Heart right ventricle (tissue), 16 donors: ENCODE results near the gene CPZ. TPM values are rescaled to one million over a fixed set of nuclear protein-coding genes. Genes with fewer than 3 reads are reported as not detected.

Source experiments
- ATAC-seq, 8 donors: fragments of 200-7000 bp; cut with Tn5 transposase; one replicate each; pipeline ENCODE4 v1.9.1; 2020; ENCODE audit warnings: mild to moderate bottlenecking in 8 of 8, moderate library complexity in 8 of 8, moderate number of reproducible peaks in 1 of 8
- DNase-seq, 2 donors: peaks; one replicate each; pipeline ENCODE4 v3.0.0-alpha.2; 2020
- H3K27ac ChIP-seq, 10 donors: fragments of 200-600 bp; sonication (generic) in 2 of 10; one replicate each; pipeline versions ENCODE4 v1.5.0 to v1.8.0; 2020 to 2022; ENCODE audit warnings: mild to moderate bottlenecking in 3 of 10
- H3K27me3 ChIP-seq, 7 donors: fragments of 200-600 bp; one replicate each; pipeline ENCODE4 v1.8.0; 2021 to 2022; ENCODE audit warnings: mild to moderate bottlenecking in 2 of 7
- H3K36me3 ChIP-seq, 9 donors: fragments of 200-600 bp; sonication (generic) in 1 of 9; one replicate each; pipeline versions ENCODE4 v1.5.0 to v1.8.0; 2020 to 2022; ENCODE audit warnings: mild to moderate bottlenecking in 2 of 9
- H3K4me1 ChIP-seq, 9 donors: fragments of 200-600 bp; sonication (generic) in 1 of 9; one replicate each; pipeline versions ENCODE4 v1.5.0 to v1.8.0; 2020 to 2022; ENCODE audit warnings: mild to moderate bottlenecking in 4 of 9
- H3K4me3 ChIP-seq, 10 donors: fragments of 200-600 bp; sonication (generic) in 2 of 10; one replicate each; pipeline versions ENCODE4 v1.5.0 to v1.8.0; 2020 to 2022; ENCODE audit warnings: mild to moderate bottlenecking in 7 of 10, moderate library complexity in 2 of 10
- H3K9me3 ChIP-seq, 11 donors: fragments of 200-600 bp in 10 of 11; sonication (generic) in 2 of 11; one replicate each; pipeline versions ENCODE4 v1.5.0 to v1.8.0; 2013 to 2022; ENCODE audit warnings: mild to moderate bottlenecking in 2 of 11, control low read depth in 1 of 11, moderate library complexity in 1 of 11
- WGBS, 2 donors: extraction: QIAGEN DNeasy Blood & Tissue Kit; methylation state at CpG; one replicate each; pipeline ENCODE4 v1.1.7; 2013; ENCODE audit warnings: inconsistent platforms in 1 of 2; 5-methylcytosine and 5-hydroxymethylcytosine counted together
- intact Hi-C, 10 donors: fragments of 100-400 bp; cut with DNase I; formaldehyde crosslinking; loops; one replicate each; pipeline versions ENCODE4 v1.11.1 to v1.14.2; 2022
- polyA plus RNA-seq, 2 donors: library from polyadenylated mRNA; stranded (reverse); fragments of 200-250 nt; gene quantifications; one replicate each; pipeline ENCODE4 v1.2.3, GENCODE V29; 2013
- total RNA-seq, 10 donors: library from RNA; stranded (reverse); fragmentation: NEBNext Ultra II Directional in 3 of 10; extraction: Animal tissue kit (Norgen Biotek cat#: 25700) in 3 of 10; gene quantifications; one replicate each; pipeline versions ENCODE4 v1.2.1 to v1.2.4, GENCODE V29; 2021 to 2023
- TF ChIP-seq, protein P1 (sequence below), 9 donors: fragments of 200-600 bp; sonication (generic) in 2 of 9; IDR thresholded peaks; one replicate each; pipeline versions ENCODE4 v1.5.0 to v1.8.0; 2021 to 2022; ENCODE audit warnings: antibody characterized with exemption in 9 of 9, mild to moderate bottlenecking in 5 of 9, moderate library complexity in 1 of 9
- donor health status: Arrhythmogenic right ventricular cardiomyopathy.
- donor health status: ischemic (EF 13 %, LVEDD 7.1; RV severe dilation, severe dysfunction).
- donor health status: healthy with polysubstance abuse.
- donor health status: DM: no; HTN: yes; CAD: no.
- donor health status: DM: no; HTN: no; CAD: no.
- donor health status: ischemic (EF 25% LVEDD 6.9; RV normal size, moderate dysfunction).
- donor health status: ischemic (EF 25% LVEDD 5.7; RV mildly dilated, moderate dysfunction).
- donor health status: healthy.
- donor health status: DM: yes; HTN: yes; CAD: no.
- donor health status: Ischemic cardiomyopathy.
- donor health status: ischemic (EF 35%, LVEDD 5.7; RV mildly dilated, moderate dysfunction).
- donor health status: nonischemic (EF 11% LVEDD 7.7; RV severe dilation, severe dysfunction).
- donor health status: DM: yes; HTN: yes; CAD: no.
- donor health status: PGD.
- donor health status: ischemic (EF 29% LVEDD 5.4; RV normal size, mild dysfunction).
- donor health status: nonischemic (EF 23%, LVEDD 6.1; RV moderate dilation, normal function).

CPZ gene
- total and polyA plus RNA-seq, 12 donors: 0.12 to 0.85 (median 0.70) TPM; not detected in 5

DNA sequence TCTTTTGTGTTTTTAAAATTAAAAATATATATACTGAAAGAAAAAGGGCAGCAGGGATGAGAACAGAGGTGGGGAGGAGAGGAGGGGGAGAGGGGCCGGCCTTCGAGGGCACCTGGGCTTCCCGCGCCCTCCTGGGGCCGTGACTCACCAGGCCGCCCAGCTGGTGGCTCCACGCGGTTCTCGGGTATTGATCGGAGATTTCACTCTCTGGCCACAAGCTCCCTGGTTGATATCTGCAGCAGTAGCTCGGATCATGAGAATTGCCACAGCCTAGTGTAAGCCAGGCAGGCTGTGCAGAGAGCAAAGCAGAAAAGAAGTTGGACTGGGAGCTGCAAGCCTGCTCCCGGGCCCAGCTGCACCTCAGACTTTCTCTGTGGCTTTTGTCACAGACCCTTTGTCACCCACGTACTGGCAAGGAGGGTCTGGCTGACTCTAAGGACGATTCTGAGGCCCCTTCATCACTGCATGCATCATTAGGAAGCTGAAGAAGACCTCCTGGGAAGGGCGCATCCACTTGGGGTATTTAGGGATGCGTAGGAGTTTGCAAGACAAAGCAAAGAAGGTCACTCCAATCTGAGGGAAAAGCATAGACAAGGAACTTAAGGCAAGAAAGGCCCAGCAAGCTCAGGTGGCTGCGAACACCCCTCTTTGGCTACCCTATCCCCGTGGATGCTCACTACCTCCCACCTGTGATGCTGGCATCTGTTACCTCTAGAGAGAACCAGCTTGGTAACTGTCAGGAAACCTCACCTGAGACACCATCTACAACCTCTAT, 71.7 kb downstream of the CPZ start:
- Histone ChIP-seq H3K9me3 (peaks cover 0 to 12% (median 0%) of the 10 kb centered on the region in 11 donors), H3K27ac (no peak overlapping the region), H3K36me3 (no peaks in the 10 kb centered on the region), H3K27me3 (peaks cover 0 to 65% (median 37%) of the 10 kb centered on the region in 7 donors), H3K4me1 (no peaks in the 10 kb centered on the region), H3K4me3 (no peak overlapping the region)
- 61 to 68% methylated on average over 18 of the region's 18 CpGs for WGBS, 2 donors
- DNase-seq: no peak
- ATAC-seq: no peak
- TF ChIP-seq, protein P1, sequence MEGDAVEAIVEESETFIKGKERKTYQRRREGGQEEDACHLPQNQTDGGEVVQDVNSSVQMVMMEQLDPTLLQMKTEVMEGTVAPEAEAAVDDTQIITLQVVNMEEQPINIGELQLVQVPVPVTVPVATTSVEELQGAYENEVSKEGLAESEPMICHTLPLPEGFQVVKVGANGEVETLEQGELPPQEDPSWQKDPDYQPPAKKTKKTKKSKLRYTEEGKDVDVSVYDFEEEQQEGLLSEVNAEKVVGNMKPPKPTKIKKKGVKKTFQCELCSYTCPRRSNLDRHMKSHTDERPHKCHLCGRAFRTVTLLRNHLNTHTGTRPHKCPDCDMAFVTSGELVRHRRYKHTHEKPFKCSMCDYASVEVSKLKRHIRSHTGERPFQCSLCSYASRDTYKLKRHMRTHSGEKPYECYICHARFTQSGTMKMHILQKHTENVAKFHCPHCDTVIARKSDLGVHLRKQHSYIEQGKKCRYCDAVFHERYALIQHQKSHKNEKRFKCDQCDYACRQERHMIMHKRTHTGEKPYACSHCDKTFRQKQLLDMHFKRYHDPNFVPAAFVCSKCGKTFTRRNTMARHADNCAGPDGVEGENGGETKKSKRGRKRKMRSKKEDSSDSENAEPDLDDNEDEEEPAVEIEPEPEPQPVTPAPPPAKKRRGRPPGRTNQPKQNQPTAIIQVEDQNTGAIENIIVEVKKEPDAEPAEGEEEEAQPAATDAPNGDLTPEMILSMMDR (IDR thresholded peaks at IDR 0.05): no peak
- intact Hi-C loops: no loop called here

DNA sequence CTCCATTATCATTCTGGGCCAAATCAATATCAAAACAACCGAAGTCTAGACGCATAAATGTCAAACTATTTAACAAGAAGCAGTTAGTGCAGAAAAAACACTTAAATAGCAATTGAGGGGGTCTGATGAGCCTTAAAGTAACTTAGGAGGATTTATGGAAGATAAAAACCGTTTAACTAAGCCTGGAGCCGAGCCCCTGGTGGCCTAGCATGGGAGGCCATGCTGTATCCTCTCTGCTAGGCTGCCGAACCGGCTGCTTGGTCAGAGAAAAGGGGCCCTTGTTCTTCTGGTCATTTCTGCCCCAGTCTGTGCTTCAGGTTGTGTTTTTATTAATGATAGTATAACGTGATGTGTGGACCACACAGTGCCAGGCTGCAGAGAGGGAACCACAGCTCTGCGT, 72.4 kb downstream of the CPZ start:
- DNase-seq: no peak
- no peak overlapping the region for H3K27ac ChIP-seq
- 59 to 62% methylated on average over 8 of the region's 8 CpGs for WGBS, 2 donors

DNA sequence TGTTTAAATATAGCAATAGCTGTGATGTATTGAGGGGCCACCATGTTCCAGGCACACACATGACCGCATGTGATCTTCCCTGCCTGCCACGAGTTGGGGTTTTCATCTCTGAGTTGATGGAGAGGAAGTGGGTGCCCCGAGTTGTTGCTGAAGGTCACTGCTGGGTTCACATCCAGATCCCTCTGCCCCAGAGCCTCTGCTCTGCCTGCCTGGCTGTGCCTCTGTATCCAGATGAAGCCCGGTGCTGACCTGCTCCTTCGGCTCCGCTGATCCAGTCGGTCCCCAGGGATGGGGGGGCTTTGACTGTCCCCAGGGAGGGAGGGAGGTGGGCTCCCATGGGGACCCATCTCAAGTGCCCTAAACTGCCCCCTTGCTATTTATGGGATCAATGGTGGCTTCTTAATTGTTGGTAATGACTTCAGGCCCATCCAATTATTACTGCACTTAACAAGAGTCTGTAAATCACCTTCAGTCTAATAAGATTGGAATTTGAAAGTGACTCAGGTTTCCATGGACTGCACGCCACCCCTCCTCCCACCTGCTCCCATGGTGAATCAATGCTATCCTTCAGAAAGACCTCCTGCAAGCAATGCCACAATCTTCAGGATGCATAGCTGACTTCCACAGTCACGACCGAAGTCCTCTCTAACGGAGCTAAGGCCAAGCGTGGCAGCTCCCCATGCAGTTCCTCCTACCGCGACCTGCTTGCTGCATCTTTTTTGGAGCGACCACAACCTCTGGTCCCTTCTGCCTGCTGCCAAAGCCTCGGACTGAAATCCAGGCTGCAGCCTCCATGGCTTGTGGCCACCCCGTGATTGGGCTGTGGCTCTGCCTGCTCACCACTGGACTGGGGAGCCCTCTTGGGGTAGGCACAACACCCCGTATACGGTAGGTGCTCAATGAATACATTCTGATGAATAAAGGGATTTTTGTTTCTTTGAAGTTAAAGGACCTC, 73.1 kb downstream of the CPZ start:
- H3K27ac ChIP-seq: no peak overlapping the region
- WGBS, 2 donors: 80 to 83% methylated on average over 19 of the region's 19 CpGs
- no peak for DNase-seq
- no peaks in the 10 kb centered on the region for H3K36me3 ChIP-seq
- ATAC-seq: no peak
- H3K4me1 ChIP-seq: no peaks in the 10 kb centered on the region
- TF ChIP-seq, protein P1 (IDR thresholded peaks at IDR 0.05): no peak
- no peak overlapping the region for H3K4me3 ChIP-seq
- intact Hi-C loops: no loop called here
- H3K27me3 ChIP-seq: peaks cover 0 to 59% (median 35%) of the 10 kb centered on the region in 7 donors
- peaks cover 0 to 12% (median 0%) of the 10 kb centered on the region in 11 donors for H3K9me3 ChIP-seq

More for the DNA sequence above, 72.4 kb downstream of the CPZ start:
- TF ChIP-seq, protein P1 (IDR thresholded peaks at IDR 0.05): no peak
- intact Hi-C loops: no loop called here
- Histone ChIP-seq H3K27me3 (peaks cover 0 to 66% (median 37%) of the 10 kb centered on the region in 7 donors), H3K4me3 (no peak overlapping the region), H3K9me3 (peaks cover 0 to 12% (median 0%) of the 10 kb centered on the region in 11 donors), H3K4me1 (no peaks in the 10 kb centered on the region), H3K36me3 (no peaks in the 10 kb centered on the region)
- ATAC-seq: no peak

DNA sequence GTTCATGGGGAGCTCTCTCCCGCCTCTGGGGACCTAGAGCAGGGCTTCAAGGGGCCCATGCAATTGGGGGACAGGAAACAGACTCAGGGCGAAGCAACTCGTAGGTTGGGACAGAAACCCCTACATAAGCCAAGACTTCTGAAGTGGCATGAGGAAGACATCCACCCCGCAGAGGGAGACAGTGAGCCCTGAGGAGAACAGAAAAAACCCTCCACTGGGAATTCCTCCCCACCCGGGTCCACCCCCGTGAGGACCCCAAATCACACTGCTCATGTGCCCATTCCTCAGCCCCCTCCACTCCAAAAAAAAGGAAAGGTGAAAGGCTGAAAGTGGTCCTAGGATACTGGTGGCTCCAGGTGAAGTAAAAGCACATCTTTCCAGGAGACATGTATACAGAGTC, 74.0 kb downstream of the CPZ start:
- ATAC-seq: no peak
- Histone ChIP-seq H3K27ac (no peak overlapping the region), H3K9me3 (peaks cover 0 to 12% (median 0%) of the 10 kb centered on the region in 11 donors), H3K4me1 (no peaks in the 10 kb centered on the region), H3K4me3 (no peak overlapping the region), H3K27me3 (peaks cover 0 to 59% (median 27%) of the 10 kb centered on the region in 7 donors), H3K36me3 (no peaks in the 10 kb centered on the region)
- TF ChIP-seq, protein P1 (IDR thresholded peaks at IDR 0.05): no peak
- no peak for DNase-seq
- WGBS, 2 donors: 72 to 77% methylated on average over 6 of the region's 6 CpGs
- intact Hi-C loops: no loop called here
